Neuronal stem cell (in vitro differentiated cells): ENCODE results near the gene SESN3.

Experiments used
- DNase-seq: peaks from one replicate; pipeline ENCODE4 v3.0.0-alpha.2; 2013; ENCODE audit warnings: low spot score
- H2AFZ ChIP-seq: one replicate; pipeline ENCODE4 v1.6.1; 2013; ENCODE audit warnings: mild to moderate bottlenecking, low read length, inconsistent platforms
- H2AK5ac ChIP-seq: 2 replicates; pipeline ENCODE4 v1.6.1; 2013; ENCODE audit warnings: low read depth, mild to moderate bottlenecking, inconsistent platforms, low read length, moderate library complexity, mixed read lengths
- H2BK120ac ChIP-seq: 2 replicates; pipeline ENCODE4 v1.6.1; 2013; ENCODE audit warnings: low read depth, mild to moderate bottlenecking, inconsistent platforms, low read length, moderate library complexity, mixed read lengths
- H2BK12ac ChIP-seq: one replicate; pipeline ENCODE4 v1.6.1; 2013; ENCODE audit warnings: low read length, inconsistent platforms
- H2BK15ac ChIP-seq: 2 replicates; pipeline ENCODE4 v1.6.1; 2013; ENCODE audit warnings: mild to moderate bottlenecking, low read length, inconsistent platforms, mixed read lengths
- H2BK5ac ChIP-seq: one replicate; pipeline ENCODE4 v1.6.1; 2013; ENCODE audit warnings: inconsistent platforms, mild to moderate bottlenecking, low read length, moderate library complexity
- H3K14ac ChIP-seq: one replicate; pipeline ENCODE4 v1.6.1; 2013; ENCODE audit warnings: low read length, inconsistent platforms
- H3K18ac ChIP-seq: 2 replicates; pipeline ENCODE4 v1.6.1; 2013; ENCODE audit warnings: low read length, inconsistent platforms
- H3K23ac ChIP-seq: 2 replicates; pipeline ENCODE4 v1.6.1; 2013; ENCODE audit warnings: low read depth, mild to moderate bottlenecking, mixed read lengths, low read length, inconsistent platforms; ENCODE audit not compliant: poor library complexity
- H3K27ac ChIP-seq: replicated peaks from 3 replicates; pipeline ENCODE4 v1.5.1; 2013; ENCODE audit warnings: low read length, inconsistent platforms
- H3K27me3 ChIP-seq, 3 experiments: 2 replicates each; pipeline ENCODE4 v1.6.1; 2013; ENCODE audit warnings: low read length in 3 of 3, mild to moderate bottlenecking in 2 of 3, inconsistent platforms in 1 of 3, low read depth in 1 of 3, mixed read lengths in 1 of 3, moderate library complexity in 1 of 3; ENCODE audit not compliant: control insufficient read depth in 3 of 3, insufficient read depth in 3 of 3
- H3K36me3 ChIP-seq, 2 donors: replicated peaks in 1 of 2; 2 replicates each; pipeline ENCODE4 v1.6.1; 2013; ENCODE audit warnings: low read length in 2 of 2; ENCODE audit not compliant: control insufficient read depth in 2 of 2, insufficient read depth in 2 of 2
- H3K4ac ChIP-seq: 2 replicates; pipeline ENCODE4 v1.6.1; 2013; ENCODE audit warnings: inconsistent platforms, mild to moderate bottlenecking, low read length, moderate library complexity
- H3K4me1 ChIP-seq, 2 donors: 1 replicate in 1 of 2; 2 replicates in 1 of 2; pipeline ENCODE4 v1.6.1; 2013; ENCODE audit warnings: low read length in 2 of 2, low read depth in 1 of 2; ENCODE audit not compliant: control insufficient read depth in 2 of 2, insufficient read depth in 1 of 2
- H3K4me2 ChIP-seq: one replicate; pipeline ENCODE4 v1.6.1; 2013; ENCODE audit warnings: mild to moderate bottlenecking, low read length, inconsistent platforms; ENCODE audit not compliant: insufficient read depth, poor library complexity, severe bottlenecking
- H3K4me3 ChIP-seq, 2 donors: 2 replicates each; pipeline ENCODE4 v1.5.1; 2013; ENCODE audit warnings: low read length in 2 of 2, mild to moderate bottlenecking in 2 of 2, inconsistent platforms in 1 of 2, moderate library complexity in 1 of 2
- H3K79me1 ChIP-seq: one replicate; pipeline ENCODE4 v1.6.1; 2013; ENCODE audit warnings: low read depth, mild to moderate bottlenecking, inconsistent platforms, low read length, moderate library complexity
- H3K9ac ChIP-seq: one replicate; pipeline ENCODE4 v1.6.1; 2013; ENCODE audit warnings: mild to moderate bottlenecking, low read depth, low read length, inconsistent platforms; ENCODE audit not compliant: poor library complexity
- H3K9me3 ChIP-seq, 2 donors: replicated peaks in 1 of 2; 2 replicates each; pipeline versions ENCODE3 to v1.6.1; 2013; ENCODE audit warnings: low read length in 2 of 2, mild to moderate bottlenecking in 2 of 2, inconsistent platforms in 1 of 2, low read depth in 1 of 2, mixed read lengths in 1 of 2, moderate library complexity in 1 of 2; ENCODE audit not compliant: control insufficient read depth in 2 of 2, insufficient read depth in 1 of 2
- H4K8ac ChIP-seq: one replicate; pipeline ENCODE4 v1.6.1; 2013; ENCODE audit warnings: low read depth, mild to moderate bottlenecking, inconsistent platforms, low read length, moderate library complexity
- H4K91ac ChIP-seq: one replicate; pipeline ENCODE4 v1.6.1; 2013; ENCODE audit warnings: low read length, low read depth, mild to moderate bottlenecking, inconsistent platforms; ENCODE audit not compliant: poor library complexity
- WGBS, 2 donors: extraction: QIAGEN DNeasy Blood & Tissue Kit; methylation state at CpG; one replicate each; pipeline ENCODE4 v1.1.7; 2013; ENCODE audit warnings: missing lambda C conversion rate in 2 of 2, mixed read lengths in 1 of 2; ENCODE audit not compliant: insufficient read length in 2 of 2, insufficient replicate concordance in 1 of 2; ENCODE audit errors: extremely low coverage in 2 of 2; 5-methylcytosine and 5-hydroxymethylcytosine counted together

Gene SESN3

GRCh38 chr11:95156916-95157541, 74.0 kb downstream of the SESN3 start:
- Histone ChIP-seq H3K27me3 (no peaks in the 10 kb centered on the region), H3K4ac (no peak overlapping the region), H2BK12ac (no peak overlapping the region), H2AK5ac (no peak overlapping the region), H3K4me1 (no peaks in the 10 kb centered on the region), H3K4me2 (no peak overlapping the region), H3K79me1 (no peaks in the 10 kb centered on the region), H3K23ac (no peak overlapping the region), H3K9me3 (peaks cover 0 to 4% of the 10 kb centered on the region in 2 donors), H3K14ac (no peak overlapping the region), H2BK15ac (no peak overlapping the region), H3K36me3 (no peaks in the 10 kb centered on the region), H3K27ac (no peak overlapping the region), H2AFZ (no peak overlapping the region), H3K18ac (no peak overlapping the region), H2BK120ac (no peak overlapping the region), H3K9ac (no peak overlapping the region), H4K91ac (no peak overlapping the region), H4K8ac (no peak overlapping the region), H2BK5ac (no peak overlapping the region), H3K4me3 (no peak overlapping the region)
- no CpG with 5 or more reads among the region's 7 CpGs for WGBS, 2 donors
- DNase-seq: no peak

GRCh38 chr11:95156133-95156721, 74.8 kb downstream of the SESN3 start:
- Histone ChIP-seq H3K9ac (no peak overlapping the region), H3K9me3 (peaks cover 0 to 4% of the 10 kb centered on the region in 2 donors), H3K23ac (no peak overlapping the region), H3K4ac (no peak overlapping the region), H3K27ac (no peak overlapping the region), H2BK15ac (no peak overlapping the region), H3K79me1 (no peaks in the 10 kb centered on the region), H2BK5ac (no peak overlapping the region), H4K91ac (no peak overlapping the region), H3K27me3 (no peaks in the 10 kb centered on the region), H4K8ac (no peak overlapping the region), H3K4me1 (peaks cover 0 to 1% of the 10 kb centered on the region in 2 donors), H3K18ac (no peak overlapping the region), H3K36me3 (no peaks in the 10 kb centered on the region), H2BK120ac (no peak overlapping the region), H2AFZ (no peak overlapping the region), H2BK12ac (no peak overlapping the region), H3K4me2 (no peak overlapping the region), H3K4me3 (no peak overlapping the region), H3K14ac (no peak overlapping the region), H2AK5ac (no peak overlapping the region)
- DNase-seq: no peak
- WGBS, 2 donors: no CpG with 5 or more reads among the region's 5 CpGs

GRCh38 chr11:95155385-95155784, 75.6 kb downstream of the SESN3 start:
- no peak for DNase-seq
- Histone ChIP-seq H3K4me1 (peaks cover 0 to 3% of the 10 kb centered on the region in 2 donors), H3K4ac (no peak overlapping the region), H3K23ac (no peak overlapping the region), H2BK15ac (no peak overlapping the region), H3K14ac (no peak overlapping the region), H3K36me3 (no peaks in the 10 kb centered on the region), H3K9ac (no peak overlapping the region), H2AFZ (no peak overlapping the region), H3K18ac (no peak overlapping the region), H4K8ac (no peak overlapping the region), H3K79me1 (no peaks in the 10 kb centered on the region), H3K4me3 (no peak overlapping the region), H3K27me3 (no peaks in the 10 kb centered on the region), H2AK5ac (no peak overlapping the region), H2BK120ac (no peak overlapping the region), H3K9me3 (peaks cover 0 to 4% of the 10 kb centered on the region in 2 donors), H2BK5ac (no peak overlapping the region), H4K91ac (no peak overlapping the region), H2BK12ac (no peak overlapping the region), H3K27ac (no peak overlapping the region), H3K4me2 (no peak overlapping the region)
- no CpG with 5 or more reads among the region's 4 CpGs for WGBS, 2 donors

GRCh38 chr11:95154514-95154913, 76.5 kb downstream of the SESN3 start:
- Histone ChIP-seq H2AK5ac (no peak overlapping the region), H2BK5ac (no peak overlapping the region), H3K36me3 (no peaks in the 10 kb centered on the region), H3K79me1 (no peaks in the 10 kb centered on the region), H3K27me3 (no peaks in the 10 kb centered on the region), H2BK120ac (no peak overlapping the region), H3K27ac (no peak overlapping the region), H2BK15ac (no peak overlapping the region), H3K4ac (no peak overlapping the region), H3K4me2 (no peak overlapping the region), H2BK12ac (no peak overlapping the region), H2AFZ (no peak overlapping the region), H3K4me3 (no peak overlapping the region), H3K9ac (no peak overlapping the region), H4K91ac (no peak overlapping the region), H3K9me3 (peaks cover 0 to 4% of the 10 kb centered on the region in 2 donors), H3K23ac (no peak overlapping the region), H3K4me1 (peaks cover 3 to 9% of the 10 kb centered on the region in 2 donors), H4K8ac (no peak overlapping the region), H3K18ac (no peak overlapping the region), H3K14ac (no peak overlapping the region)
- peak; percentile 49 for DNase-seq
